ENCODE results near the gene PAPPA2. TPM values are rescaled to one million over a fixed set of nuclear protein-coding genes. Genes with fewer than 3 reads are reported as not detected.

Gene PAPPA2
- total and polyA plus RNA-seq, 4 experiments from 2014 or later, result not detected

GRCh38 chr1:176693697-176694329, 230.8 kb downstream of the PAPPA2 start:
- intact Hi-C loops (cut with micrococcal nuclease), result no loop called here
- no peak overlapping the region for H3K4me3 ChIP-seq (ENCODE audit: low read length in 2 of 2)

GRCh38 chr1:176694713-176695112, 231.7 kb downstream of the PAPPA2 start:
- Histone ChIP-seq H3K36me3 (ENCODE audit: insufficient read depth, low read length) (no peaks in the 10 kb centered on the region), H3K9me3 (ENCODE audit: control insufficient read depth in 1 of 2, low read length in 2 of 2) (no peaks in the 10 kb centered on the region), H3K27me3 (ENCODE audit: insufficient read depth, low read length) (no peaks in the 10 kb centered on the region), H3K4me3 (ENCODE audit: low read length in 2 of 2) (no peak overlapping the region), H3K27ac (ENCODE audit: low read depth, low read length) (no peak overlapping the region), H3K4me1 (ENCODE audit: insufficient read depth, low read length) (no peaks in the 10 kb centered on the region)
- peaks cover 0 to 5% of the 10 kb centered on the region in 2 donors for H3K27me3 Mint-ChIP-seq
- H3K4me1 Mint-ChIP-seq, result peaks cover 0 to 2% (median 0%) of the 10 kb centered on the region in 4 donors
- DNase-seq, result no peak
- no peak overlapping the region for H3K4me3 Mint-ChIP-seq
- intact Hi-C loops (cut with micrococcal nuclease), result no loop called here
- CTCF ChIA-PET (ENCODE audit: partially characterized antibody), result interaction anchor here (1.8 kb wide), 1 partner anchor 12 kb away, joined by 4 read pairs; no protein-coding TSS in a partner anchor
- no peak overlapping the region for H3K27ac Mint-ChIP-seq
- POLR2A ChIA-PET (ENCODE audit: partially characterized antibody), result no interaction called here
- no peaks in the 10 kb centered on the region for H3K36me3 Mint-ChIP-seq
- no peaks in the 10 kb centered on the region for H3K9me3 Mint-ChIP-seq

More at GRCh38 chr1:176693697-176694329, 230.8 kb downstream of the PAPPA2 start:
- Histone ChIP-seq H3K9me3 (ENCODE audit: control insufficient read depth in 1 of 2, low read length in 2 of 2) (no peaks in the 10 kb centered on the region), H3K4me1 (ENCODE audit: insufficient read depth, low read length) (no peaks in the 10 kb centered on the region), H3K36me3 (ENCODE audit: insufficient read depth, low read length) (no peaks in the 10 kb centered on the region), H3K27me3 (ENCODE audit: insufficient read depth, low read length) (no peaks in the 10 kb centered on the region), H3K27ac (ENCODE audit: low read depth, low read length) (no peak overlapping the region)
- Mint-ChIP-seq H3K36me3 (no peaks in the 10 kb centered on the region), H3K27ac (no peak overlapping the region), H3K9me3 (no peaks in the 10 kb centered on the region), H3K4me3 (no peak overlapping the region), H3K4me1 (peaks cover 0 to 2% (median 0%) of the 10 kb centered on the region in 4 donors), H3K27me3 (peaks cover 0 to 5% of the 10 kb centered on the region in 2 donors)
- ChIA-PET POLR2A (ENCODE audit: partially characterized antibody) (no interaction called here), CTCF (ENCODE audit: partially characterized antibody) (interaction anchor here (1.8 kb wide), 1 partner anchor 11 kb away, joined by 4 read pairs; no protein-coding TSS in a partner anchor)
- DNase-seq, result no peak

GRCh38 chr1:176696109-176696508, 233.1 kb downstream of the PAPPA2 start:
- no peak overlapping the region for H3K4me3 ChIP-seq (ENCODE audit: low read length in 2 of 2)
- peaks cover 0 to 5% of the 10 kb centered on the region in 2 donors for H3K27me3 Mint-ChIP-seq
- H3K36me3 ChIP-seq (ENCODE audit: insufficient read depth, low read length), result no peaks in the 10 kb centered on the region
- intact Hi-C loops (cut with micrococcal nuclease), result no loop called here
- CTCF ChIA-PET (ENCODE audit: partially characterized antibody), result interaction anchor here (1.4 kb wide), 1 partner anchor 11 kb away, joined by 5 read pairs; no protein-coding TSS in a partner anchor
- H3K36me3 Mint-ChIP-seq, result no peaks in the 10 kb centered on the region
- no peaks in the 10 kb centered on the region for H3K9me3 Mint-ChIP-seq
- H3K27ac ChIP-seq (ENCODE audit: low read depth, low read length), result no peak overlapping the region
- H3K9me3 ChIP-seq (ENCODE audit: control insufficient read depth in 1 of 2, low read length in 2 of 2), result no peaks in the 10 kb centered on the region
- POLR2A ChIA-PET (ENCODE audit: partially characterized antibody), result no interaction called here
- no peak overlapping the region for H3K4me3 Mint-ChIP-seq
- DNase-seq, result no peak
- H3K27me3 ChIP-seq (ENCODE audit: insufficient read depth, low read length), result no peaks in the 10 kb centered on the region
- H3K4me1 Mint-ChIP-seq, result peaks cover 0 to 2% (median 0%) of the 10 kb centered on the region in 4 donors
- no peaks in the 10 kb centered on the region for H3K4me1 ChIP-seq (ENCODE audit: insufficient read depth, low read length)
- no peak overlapping the region for H3K27ac Mint-ChIP-seq

GRCh38 chr1:176696689-176697088, 233.7 kb downstream of the PAPPA2 start:
- Histone ChIP-seq H3K27me3 (ENCODE audit: insufficient read depth, low read length) (no peaks in the 10 kb centered on the region), H3K4me3 (ENCODE audit: low read length in 2 of 2) (no peak overlapping the region), H3K9me3 (ENCODE audit: control insufficient read depth in 1 of 2, low read length in 2 of 2) (no peaks in the 10 kb centered on the region), H3K4me1 (ENCODE audit: insufficient read depth, low read length) (no peaks in the 10 kb centered on the region), H3K36me3 (ENCODE audit: insufficient read depth, low read length) (no peaks in the 10 kb centered on the region), H3K27ac (ENCODE audit: low read depth, low read length) (no peak overlapping the region)
- Mint-ChIP-seq H3K27me3 (peaks cover 0 to 5% of the 10 kb centered on the region in 2 donors), H3K4me1 (no peaks in the 10 kb centered on the region), H3K4me3 (no peak overlapping the region), H3K36me3 (no peaks in the 10 kb centered on the region), H3K9me3 (no peaks in the 10 kb centered on the region), H3K27ac (no peak overlapping the region)
- ChIA-PET POLR2A (ENCODE audit: partially characterized antibody) (no interaction called here), CTCF (ENCODE audit: partially characterized antibody) (no interaction called here)
- intact Hi-C loops (cut with micrococcal nuclease), result no loop called here
- no peak for DNase-seq

- Histone ChIP-seq H3K4me1 (ENCODE audit: insufficient read depth, low read length) (no peaks in the 10 kb centered on the region), H3K4me3 (ENCODE audit: low read length in 2 of 2) (no peak overlapping the region), H3K27me3 (ENCODE audit: insufficient read depth, low read length) (no peaks in the 10 kb centered on the region), H3K27ac (ENCODE audit: low read depth, low read length) (no peak overlapping the region), H3K36me3 (ENCODE audit: insufficient read depth, low read length) (no peaks in the 10 kb centered on the region), H3K9me3 (ENCODE audit: control insufficient read depth in 1 of 2, low read length in 2 of 2) (no peaks in the 10 kb centered on the region)
- Mint-ChIP-seq H3K9me3 (no peaks in the 10 kb centered on the region), H3K27me3 (peaks cover 1 to 5% of the 10 kb centered on the region in 2 donors), H3K36me3 (no peaks in the 10 kb centered on the region), H3K4me1 (no peaks in the 10 kb centered on the region), H3K27ac (no peak overlapping the region), H3K4me3 (no peak overlapping the region)
- intact Hi-C loops (cut with micrococcal nuclease), result no loop called here
- no peak for DNase-seq
- ChIA-PET POLR2A (ENCODE audit: partially characterized antibody) (no interaction called here), CTCF (ENCODE audit: partially characterized antibody) (interaction anchor here (1.6 kb wide), 1 partner anchor 9 kb away, joined by 6 read pairs; no protein-coding TSS in a partner anchor)
Measured at GRCh38 chr1:176699821-176700220, 236.8 kb downstream of the PAPPA2 start.

- intact Hi-C loops (cut with micrococcal nuclease), result no loop called here
- H3K4me1 Mint-ChIP-seq, result no peaks in the 10 kb centered on the region
- no peaks in the 10 kb centered on the region for H3K36me3 Mint-ChIP-seq
- H3K27ac Mint-ChIP-seq, result no peak overlapping the region
- ChIA-PET CTCF (ENCODE audit: partially characterized antibody) (interaction anchor here (1.6 kb wide), 1 partner anchor 10 kb away, joined by 6 read pairs; no protein-coding TSS in a partner anchor), POLR2A (ENCODE audit: partially characterized antibody) (no interaction called here)
- H3K9me3 Mint-ChIP-seq, result no peaks in the 10 kb centered on the region
- Histone ChIP-seq H3K9me3 (ENCODE audit: control insufficient read depth in 1 of 2, low read length in 2 of 2) (no peaks in the 10 kb centered on the region), H3K27me3 (ENCODE audit: insufficient read depth, low read length) (no peaks in the 10 kb centered on the region), H3K27ac (ENCODE audit: low read depth, low read length) (no peak overlapping the region), H3K4me3 (ENCODE audit: low read length in 2 of 2) (no peak overlapping the region), H3K36me3 (ENCODE audit: insufficient read depth, low read length) (no peaks in the 10 kb centered on the region), H3K4me1 (ENCODE audit: insufficient read depth, low read length) (no peaks in the 10 kb centered on the region)
- no peak overlapping the region for H3K4me3 Mint-ChIP-seq
- no peak for DNase-seq
- peaks cover 1 to 4% of the 10 kb centered on the region in 2 donors for H3K27me3 Mint-ChIP-seq
Measured at GRCh38 chr1:176701151-176701866, 238.3 kb downstream of the PAPPA2 start.

GRCh38 chr1:176702901-176703300, 239.9 kb downstream of the PAPPA2 start:
- intact Hi-C loops (cut with micrococcal nuclease), result no loop called here
- H3K27ac Mint-ChIP-seq, result no peak overlapping the region
- H3K9me3 ChIP-seq (ENCODE audit: control insufficient read depth in 1 of 2, low read length in 2 of 2), result no peaks in the 10 kb centered on the region
- peaks cover 0 to 2% (median 0%) of the 10 kb centered on the region in 8 donors for H3K9me3 Mint-ChIP-seq
- no peaks in the 10 kb centered on the region for H3K27me3 ChIP-seq (ENCODE audit: insufficient read depth, low read length)
- H3K4me3 Mint-ChIP-seq, result no peak overlapping the region
- H3K27ac ChIP-seq (ENCODE audit: low read depth, low read length), result no peak overlapping the region
- no peak for DNase-seq
- H3K4me1 ChIP-seq (ENCODE audit: insufficient read depth, low read length), result no peaks in the 10 kb centered on the region
- no peaks in the 10 kb centered on the region for H3K36me3 ChIP-seq (ENCODE audit: insufficient read depth, low read length)
- H3K27me3 Mint-ChIP-seq, result peaks cover 1 to 4% of the 10 kb centered on the region in 2 donors
- ChIA-PET POLR2A (ENCODE audit: partially characterized antibody) (no interaction called here), CTCF (ENCODE audit: partially characterized antibody) (no interaction called here)
- no peak overlapping the region for H3K4me3 ChIP-seq (ENCODE audit: low read length in 2 of 2)
- no peaks in the 10 kb centered on the region for H3K36me3 Mint-ChIP-seq
- H3K4me1 Mint-ChIP-seq, result no peaks in the 10 kb centered on the region

Data from CD4-positive, alpha-beta memory T cell (primary cell).